ENCODE measurements around the gene CREBBP.
A peak's percentile ranks its signal among the peaks of the same experiment; 100 is the strongest.

The CREBBP gene

DNA sequence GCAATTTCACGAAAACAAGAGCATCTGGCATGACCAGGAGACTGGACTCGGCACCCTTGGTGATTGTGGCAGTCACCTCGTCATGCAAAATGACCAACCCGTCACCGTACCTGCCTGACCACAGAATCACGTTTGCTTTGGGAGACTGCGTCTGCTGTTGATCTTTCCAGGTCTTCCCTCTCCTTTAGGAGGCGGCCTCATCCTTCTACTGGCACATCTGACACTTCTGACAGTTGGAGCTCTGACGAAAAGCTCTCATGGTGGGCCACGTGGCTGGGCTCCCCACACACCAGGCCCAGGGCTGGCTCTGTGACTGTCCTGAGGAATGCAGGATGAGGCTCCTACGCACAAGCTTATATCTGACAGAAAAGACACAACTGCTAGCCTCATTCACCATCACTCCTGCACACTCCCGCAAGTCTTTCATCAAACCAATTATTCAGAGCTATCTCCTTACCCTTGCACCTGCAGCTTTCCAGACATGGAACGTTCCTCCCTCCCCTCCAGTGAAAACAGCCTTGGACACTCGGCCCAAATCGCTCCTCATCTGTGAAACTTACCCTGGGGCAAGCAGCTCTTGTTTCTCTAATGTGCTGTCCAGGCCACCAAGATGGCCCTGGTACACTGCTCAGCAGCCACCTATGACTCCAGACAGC, 166.8 kb downstream of the CREBBP start:
- no peak for DNase-seq (ENCODE audit: low read depth)

DNA sequence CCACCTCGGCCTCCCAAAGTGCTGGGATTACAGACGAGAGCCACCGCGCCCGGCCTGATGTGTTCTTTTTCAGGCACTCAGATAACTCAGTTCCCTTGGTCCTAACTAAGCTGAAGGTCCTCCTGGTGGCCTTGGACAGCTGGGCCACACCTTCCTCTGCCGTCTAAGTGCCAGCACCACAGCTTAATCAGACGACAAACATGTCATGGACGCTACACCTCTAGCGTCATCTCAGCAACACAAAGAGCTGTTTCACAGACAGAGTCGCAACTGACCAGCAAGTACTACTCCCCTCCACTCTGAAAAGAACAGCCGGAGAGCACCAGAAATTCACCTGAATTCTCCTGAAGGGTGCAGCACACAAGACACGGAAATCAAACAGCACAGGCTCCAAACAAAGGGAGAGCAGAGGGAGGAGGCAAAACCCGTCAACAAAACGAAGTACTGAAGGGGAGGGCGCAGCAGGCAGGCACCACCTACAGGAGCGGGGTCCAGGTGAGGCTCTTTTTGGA, 167.6 kb downstream of the CREBBP start:
- DNase-seq (ENCODE audit: low read depth): no peak

DNA sequence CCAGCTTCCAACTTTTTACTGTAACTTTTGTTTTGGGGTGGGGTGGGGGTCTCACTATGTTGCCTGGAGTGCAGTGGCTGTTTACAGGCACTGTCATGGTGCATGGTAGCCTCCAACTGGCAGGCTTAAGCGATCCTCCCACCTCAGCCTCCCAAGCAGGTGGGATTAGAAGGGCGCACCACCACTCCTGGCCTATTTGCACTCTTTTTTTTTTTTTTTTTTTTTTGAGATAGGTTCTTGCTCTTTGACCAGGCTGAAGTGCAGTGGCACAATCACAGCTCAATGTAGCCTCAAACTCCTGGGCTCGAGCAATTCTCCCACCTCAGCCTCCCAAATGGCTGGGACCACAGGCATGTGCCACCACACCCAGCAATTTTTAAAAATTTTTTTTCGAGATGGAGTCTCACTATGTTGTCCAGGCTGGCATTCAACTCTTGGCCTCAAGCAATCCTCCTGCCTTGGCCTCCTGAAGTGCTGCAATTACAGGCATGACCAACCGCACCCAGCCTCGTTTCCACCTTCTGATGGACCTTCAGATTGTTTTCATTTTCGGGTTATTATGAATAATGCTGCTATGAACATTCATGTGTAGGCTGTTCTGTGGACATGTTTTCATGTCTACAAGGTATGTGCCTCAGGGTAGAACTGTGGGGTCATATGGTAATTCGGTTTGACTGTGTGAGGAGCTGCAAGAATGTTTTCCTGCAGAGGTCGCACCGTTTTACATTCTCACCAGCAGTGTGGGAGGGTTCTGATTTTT, 174.1 kb downstream of the CREBBP start:
- DNase-seq (ENCODE audit: low read depth): no peak

DNA sequence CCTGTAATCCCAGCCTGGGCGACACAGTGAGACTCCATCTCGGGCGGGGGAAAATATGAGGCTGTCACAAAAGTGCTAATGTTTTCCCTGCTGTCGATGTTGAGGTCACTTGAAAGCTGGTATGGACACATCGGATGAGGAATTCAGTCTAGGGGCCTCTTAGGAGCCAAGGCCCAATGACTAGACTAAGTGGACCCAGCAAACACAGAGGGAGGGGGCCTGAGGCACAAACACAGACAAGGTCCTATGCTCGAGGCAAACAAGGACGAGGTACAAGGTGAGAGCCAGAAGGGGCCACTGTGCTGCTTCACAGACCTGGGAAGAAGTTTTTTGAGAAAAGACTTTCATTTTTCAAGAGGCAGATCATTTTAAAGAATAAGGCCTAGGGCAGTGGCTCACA, 178.4 kb downstream of the CREBBP start:
- DNase-seq (ENCODE audit: low read depth): no peak

DNA sequence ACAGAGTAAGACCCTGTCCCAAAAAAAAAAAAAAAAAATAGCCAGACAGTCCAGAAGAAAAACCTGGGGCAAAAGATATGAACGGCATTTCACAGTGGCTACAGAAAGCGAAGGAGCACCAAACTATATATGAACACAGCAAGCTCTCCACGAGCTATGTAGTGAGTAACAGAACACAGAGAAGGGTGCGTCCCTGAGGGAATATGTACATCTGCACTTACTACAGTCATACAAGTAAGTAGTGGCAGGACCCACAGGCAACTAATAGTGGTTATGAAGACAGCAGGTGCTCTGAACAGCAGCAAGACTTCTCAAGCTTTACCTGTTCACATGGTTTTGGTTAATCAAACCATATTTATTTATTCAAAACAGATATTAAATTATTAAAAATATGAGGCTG, 179.0 kb downstream of the CREBBP start:
- DNase-seq (ENCODE audit: low read depth): no peak

DNA sequence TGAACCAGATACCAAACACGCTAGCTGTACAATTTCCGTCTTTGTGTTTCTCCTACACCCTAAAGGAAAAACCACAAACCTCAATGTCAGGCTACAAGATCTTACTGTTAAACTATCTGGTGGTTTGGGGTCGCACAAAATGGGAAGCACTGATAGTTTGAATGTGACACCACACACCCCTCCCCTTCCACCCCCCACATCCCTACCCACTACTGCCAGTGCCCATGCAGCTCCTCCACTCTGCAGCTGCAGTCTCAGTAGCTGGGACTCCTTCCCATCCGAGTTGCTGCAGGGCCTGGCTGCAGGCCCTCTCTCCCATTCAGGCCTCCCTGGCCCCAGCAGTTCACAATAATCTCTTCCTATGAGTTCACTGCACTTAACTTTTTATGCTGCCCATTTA, 181.6 kb downstream of the CREBBP start:
- DNase-seq (ENCODE audit: low read depth): no peak

DNA sequence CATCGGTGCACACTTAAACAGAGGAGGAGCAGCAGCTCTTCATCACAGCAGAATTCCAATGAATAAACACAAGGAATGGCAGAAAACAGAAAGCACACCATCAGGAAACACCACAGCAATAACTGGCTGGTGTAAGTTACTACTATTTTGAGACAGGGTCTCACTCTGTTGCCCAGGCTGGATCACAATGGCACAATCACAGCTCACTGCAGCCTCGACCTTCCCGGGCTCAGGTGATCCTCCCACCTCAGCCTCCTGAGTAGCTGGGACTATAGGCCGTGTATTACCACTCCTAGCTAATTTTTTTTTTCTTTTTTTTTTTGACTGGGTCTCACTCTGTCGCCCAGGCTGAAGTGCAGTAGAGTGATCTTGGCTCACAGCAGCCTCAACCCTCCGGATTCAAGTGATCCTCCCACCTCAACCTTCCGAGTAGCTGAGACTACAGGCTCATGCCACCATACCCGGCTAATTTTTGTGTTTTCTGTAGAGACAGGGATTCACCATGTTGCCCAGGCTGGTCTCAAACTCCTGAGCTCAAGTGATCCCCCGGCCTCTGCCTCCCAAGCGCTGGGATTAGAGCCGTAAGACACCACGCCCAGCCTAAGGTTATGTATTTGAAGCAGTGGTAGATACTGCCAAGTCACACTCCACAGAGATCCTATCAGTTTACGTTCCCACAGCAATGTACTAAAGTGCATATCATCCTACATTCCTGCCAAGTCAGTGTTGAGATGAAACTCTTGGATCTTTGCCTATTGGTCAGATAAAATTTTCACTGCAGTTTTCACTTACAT, 183.9 kb downstream of the CREBBP start:
- DNase-seq (ENCODE audit: low read depth): no peak

DNA sequence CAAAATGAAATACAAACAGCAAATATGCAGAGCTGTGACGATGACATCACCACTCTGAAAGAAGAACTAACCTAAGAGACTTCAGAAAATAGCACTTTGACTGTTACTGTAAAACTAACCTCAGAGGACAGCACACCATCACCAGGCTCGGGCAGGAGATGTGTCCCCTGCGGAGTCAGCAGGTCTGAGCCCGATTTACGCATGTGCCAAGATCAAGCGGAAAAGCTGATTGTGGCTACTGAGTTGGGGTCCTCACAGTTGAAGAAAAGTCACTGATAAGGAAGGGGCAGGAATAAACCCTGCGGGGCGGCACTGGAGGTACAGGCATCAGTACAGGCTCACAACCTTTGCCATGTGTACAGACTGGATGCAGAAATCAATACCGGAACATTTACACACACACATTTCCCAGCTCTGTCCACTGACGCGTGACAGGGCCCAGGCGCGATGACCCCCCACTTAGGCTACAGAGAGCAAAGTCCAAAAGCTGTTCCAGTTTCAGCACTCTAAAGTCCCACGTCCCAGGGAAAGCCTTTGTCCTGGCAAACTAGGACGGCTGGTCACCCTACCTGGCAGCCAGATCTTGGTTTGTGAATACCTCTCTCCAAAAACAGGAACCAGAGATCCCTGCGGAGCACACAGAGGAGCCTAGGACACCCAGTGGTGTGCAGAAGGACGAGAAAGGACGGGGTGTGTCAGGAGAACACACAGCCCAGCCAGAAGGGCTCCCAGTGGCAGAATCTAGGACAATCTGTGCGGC, 184.7 kb downstream of the CREBBP start:
- DNase-seq (ENCODE audit: low read depth): no peak

DNA sequence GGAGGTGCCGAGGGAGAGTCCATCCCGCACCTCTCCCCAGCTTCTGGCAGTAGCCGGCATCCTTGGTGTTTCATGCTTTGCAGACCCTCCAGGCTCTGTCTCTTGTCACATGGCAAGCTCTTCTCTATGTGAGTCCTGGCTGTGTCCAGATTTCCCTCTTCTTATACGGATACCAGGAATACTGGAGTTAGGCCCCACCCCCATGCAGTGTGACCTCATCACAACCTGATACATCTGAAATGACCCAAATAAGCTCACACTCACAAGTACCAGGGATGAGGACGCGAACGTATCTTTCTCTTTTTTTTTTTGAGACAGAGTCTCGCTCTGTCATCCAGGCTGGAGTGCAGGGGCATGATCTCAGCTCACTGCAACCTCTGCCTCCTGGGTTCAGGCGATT, 186.5 kb downstream of the CREBBP start:
- no peak for DNase-seq (ENCODE audit: low read depth)

DNA sequence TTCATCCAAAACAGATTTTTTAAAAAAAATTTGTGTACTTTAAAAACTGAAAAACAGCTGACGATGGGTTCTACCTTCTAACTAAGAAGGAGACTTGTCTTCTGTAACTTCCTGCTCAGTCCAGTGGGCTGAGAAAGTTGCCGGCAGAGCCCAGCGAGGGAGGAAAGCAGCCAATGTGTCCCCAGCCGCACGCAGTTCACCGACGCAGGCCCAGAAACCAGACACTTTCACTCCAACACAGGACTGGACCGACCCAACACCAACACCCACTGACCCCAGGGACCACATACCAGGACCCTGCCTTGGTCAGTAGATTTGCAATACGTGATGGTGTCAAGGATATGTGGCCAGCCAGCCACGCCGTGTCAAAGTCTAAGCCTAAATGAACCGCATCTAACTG, 188.8 kb downstream of the CREBBP start:
- no peak for DNase-seq (ENCODE audit: low read depth)

DNA sequence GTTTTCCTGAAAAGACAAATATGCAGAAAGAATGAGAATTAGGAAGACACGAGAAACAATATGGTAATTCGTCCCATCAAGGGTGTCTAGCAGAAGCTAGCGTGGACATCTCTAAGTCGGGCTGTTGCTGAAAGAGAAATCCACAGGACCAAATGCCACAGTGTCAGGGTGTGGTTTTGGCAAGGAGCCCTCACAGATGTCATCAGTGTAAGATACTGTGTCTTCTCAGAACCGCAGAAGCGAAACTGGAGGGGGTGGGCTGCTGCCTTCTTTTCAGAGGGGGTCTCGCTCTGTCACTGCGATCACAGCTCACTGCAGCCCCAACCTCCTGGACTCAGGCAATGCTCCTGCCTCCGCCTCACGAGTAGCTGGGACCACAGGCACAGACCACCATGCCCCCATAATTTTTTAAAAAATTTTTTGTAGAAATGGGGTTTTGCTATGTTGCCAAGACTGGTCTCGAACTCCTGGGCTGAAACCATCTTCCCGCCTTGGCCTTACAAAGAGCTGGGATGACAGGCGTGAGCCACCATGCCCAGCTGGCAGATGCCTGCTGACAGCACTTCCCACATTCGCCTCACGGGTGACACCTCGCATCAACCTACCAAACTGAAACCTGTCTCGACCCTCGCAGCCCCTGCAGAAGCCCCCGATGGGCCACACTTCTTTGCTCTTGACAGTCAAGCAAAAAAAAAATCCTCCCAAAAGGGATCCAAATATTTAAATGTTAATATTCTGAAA, 189.4 kb downstream of the CREBBP start:
- DNase-seq (ENCODE audit: low read depth): no peak

DNA sequence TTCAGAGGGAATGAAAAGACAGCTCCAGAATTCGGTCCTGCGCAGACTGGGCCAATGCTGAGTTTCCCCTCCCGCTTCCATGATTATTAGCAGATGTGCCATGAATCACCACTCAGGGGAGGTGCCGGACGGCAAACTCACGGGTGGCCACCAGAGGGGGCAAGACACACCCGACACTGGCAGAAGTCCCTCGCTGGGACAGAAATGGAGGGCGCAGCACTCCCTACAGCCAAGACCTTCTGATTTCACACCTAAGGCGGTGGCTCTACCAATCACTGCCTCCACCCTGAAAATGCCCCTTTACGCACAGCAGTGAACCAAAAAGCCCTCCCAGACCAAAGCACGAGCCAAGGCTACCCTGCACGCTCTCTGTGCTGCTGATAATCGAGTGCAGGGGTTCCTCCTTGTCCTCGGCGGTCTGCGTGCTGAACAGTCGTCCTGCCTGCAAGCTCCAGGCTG, 190.0 kb downstream of the CREBBP start:
- peak; percentile 77 for DNase-seq (ENCODE audit: low read depth)

DNA sequence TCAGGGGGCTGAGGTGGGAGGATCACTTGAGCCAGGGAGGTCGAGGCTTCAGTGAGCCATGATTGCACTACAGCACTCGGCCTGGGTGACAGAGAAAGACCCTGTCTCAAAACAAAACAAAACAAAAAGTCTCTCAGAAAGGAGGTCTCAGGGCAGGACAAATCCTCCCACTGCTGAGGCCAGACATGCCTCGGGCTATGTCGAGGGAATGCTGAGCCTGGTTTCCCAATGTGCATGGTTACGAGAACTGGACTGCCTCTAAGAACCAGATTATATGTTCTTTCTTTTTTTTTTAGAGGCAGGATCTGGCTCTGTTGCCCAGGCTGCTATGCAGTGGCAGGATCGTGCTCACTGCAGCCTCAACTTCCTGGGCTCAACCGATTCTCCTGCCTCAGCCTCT, 190.8 kb downstream of the CREBBP start:
- DNase-seq (ENCODE audit: low read depth): no peak

DNA sequence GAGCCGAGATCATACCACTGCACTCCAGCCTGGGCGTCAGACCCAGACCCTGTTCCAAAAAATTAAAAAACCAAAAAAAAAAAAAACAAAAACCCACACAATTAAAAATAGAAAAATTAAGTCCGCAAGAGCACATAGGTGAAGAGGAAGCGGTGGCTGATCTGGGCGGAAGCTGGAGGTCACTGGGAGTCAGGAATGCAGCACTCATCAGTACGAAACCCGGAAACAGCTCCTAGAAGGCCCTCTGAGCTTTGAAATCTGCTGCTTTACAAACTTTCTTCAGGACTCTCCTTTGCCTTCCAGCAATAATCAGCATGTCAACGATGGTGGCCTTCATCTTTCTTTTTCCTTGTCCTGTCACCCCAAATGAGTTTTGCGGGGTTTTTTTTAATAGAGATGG, 192.7 kb downstream of the CREBBP start:
- DNase-seq (ENCODE audit: low read depth): no peak

DNA sequence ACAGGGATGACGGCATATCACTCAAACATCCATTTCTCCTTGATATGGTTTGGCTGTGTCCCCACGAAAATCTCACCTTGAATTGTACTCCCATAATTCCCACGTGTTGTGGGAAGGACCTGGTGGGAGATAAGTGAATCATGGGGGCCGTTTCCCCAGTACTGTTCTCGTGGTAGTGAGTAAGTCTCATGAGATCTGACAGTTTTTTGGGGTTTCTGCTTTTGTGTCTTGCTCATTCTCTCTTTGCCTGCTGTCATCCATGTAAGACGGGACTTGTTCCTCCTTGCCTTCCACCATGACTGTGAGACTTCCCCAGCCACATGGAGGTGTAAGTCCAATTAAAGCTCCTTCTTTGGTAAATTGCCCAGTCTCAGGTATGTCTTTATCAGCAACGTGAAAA, 193.5 kb downstream of the CREBBP start:
- no peak for DNase-seq (ENCODE audit: low read depth)

DNA sequence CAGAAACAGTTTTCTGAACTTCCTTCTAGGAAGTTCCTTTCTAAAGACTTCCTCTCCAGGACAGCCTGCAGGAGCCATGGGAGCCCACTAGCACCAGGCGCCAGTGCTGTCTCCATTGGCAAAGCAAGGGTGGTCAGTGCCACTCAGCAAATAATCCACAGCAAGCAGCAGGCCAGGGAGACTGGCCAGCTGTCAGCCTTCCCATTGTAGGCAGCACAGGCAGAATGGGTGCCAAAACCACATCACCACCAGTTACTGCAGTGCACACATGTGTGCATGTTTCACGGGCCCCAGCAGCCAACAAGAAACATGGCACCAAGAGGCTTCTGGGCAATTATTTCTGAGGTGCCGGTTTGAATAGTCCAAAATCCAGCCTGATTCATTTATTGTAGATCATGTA, 199.3 kb downstream of the CREBBP start:
- no peak for DNase-seq (ENCODE audit: low read depth)

DNA sequence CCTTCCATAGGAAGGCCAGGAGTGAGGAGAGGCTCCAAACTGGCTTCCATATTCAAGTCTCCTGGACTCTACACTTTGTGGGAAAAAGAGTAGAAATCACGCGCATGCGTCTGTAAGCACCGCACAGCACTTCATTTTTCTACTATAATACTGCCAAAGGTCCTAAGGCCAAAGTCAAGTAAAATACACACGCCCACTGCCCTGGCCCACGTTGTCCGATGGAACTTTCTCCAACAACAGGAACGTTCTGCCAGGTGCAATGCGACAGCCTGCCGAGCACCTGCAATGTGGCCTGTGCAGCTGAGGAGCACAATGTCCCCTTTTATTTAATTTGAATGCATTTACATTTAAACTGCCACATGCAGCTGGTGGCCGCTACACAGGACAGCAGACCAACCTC, 202.5 kb downstream of the CREBBP start:
- DNase-seq (ENCODE audit: low read depth): no peak

DNA sequence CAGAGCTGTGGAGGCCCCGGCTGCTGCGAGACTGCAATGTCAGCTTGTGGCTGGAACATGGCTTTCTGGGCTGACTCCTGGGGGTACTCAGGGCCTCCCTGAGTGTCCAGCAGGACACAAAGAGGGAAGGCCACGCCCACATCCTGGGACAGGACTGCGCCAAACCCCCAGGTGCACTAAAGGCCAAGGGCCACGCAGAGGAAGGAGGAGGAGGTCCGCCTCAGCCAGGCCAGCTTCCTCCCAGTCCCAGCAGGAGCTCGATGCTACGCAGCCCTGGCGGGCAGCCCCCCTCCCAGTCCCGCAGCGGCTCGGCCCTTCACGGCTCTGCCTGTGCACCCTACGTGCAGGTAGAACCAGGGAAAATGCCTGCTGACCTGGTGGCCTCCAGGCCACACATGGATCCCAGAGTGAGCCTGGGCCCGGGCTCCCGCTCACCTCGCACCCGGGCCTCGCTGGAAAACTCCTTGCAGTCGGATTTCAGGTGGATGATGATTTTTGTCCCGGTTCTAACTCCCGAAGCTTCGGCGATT, 204.8 kb downstream of the CREBBP start:
- no peak for DNase-seq (ENCODE audit: low read depth)
